Measurements from ENCODE around the gene IL31RA.

The IL31RA gene

GRCh38 chr5:55860709-55861108, 9.6 kb downstream of the IL31RA start:
- Histone ChIP-seq H3K4me2 (ENCODE audit: low read length) (no peak overlapping the region), H3K4me1 (ENCODE audit: control insufficient read depth, insufficient read depth, low read length) (peaks cover 2% of the 10 kb centered on the region), H3K9ac (ENCODE audit: low read depth, low read length) (no peak overlapping the region), H3K9me3 (replicated peaks; ENCODE audit: low read length) (no peaks in the 10 kb centered on the region), H3K4me3 (ENCODE audit: low read length) (no peak overlapping the region), H3K27me3 (ENCODE audit: control insufficient read depth, insufficient read depth, low read length) (no peaks in the 10 kb centered on the region), H3K36me3 (ENCODE audit: insufficient read depth, low read length) (no peaks in the 10 kb centered on the region)

- Histone ChIP-seq H3K9me3 (replicated peaks; ENCODE audit: low read length) (no peaks in the 10 kb centered on the region), H3K36me3 (ENCODE audit: insufficient read depth, low read length) (no peaks in the 10 kb centered on the region), H3K4me1 (ENCODE audit: control insufficient read depth, insufficient read depth, low read length) (peaks cover 17% of the 10 kb centered on the region), H3K4me2 (ENCODE audit: low read length) (no peak overlapping the region), H3K27me3 (ENCODE audit: control insufficient read depth, insufficient read depth, low read length) (no peaks in the 10 kb centered on the region), H3K9ac (ENCODE audit: low read depth, low read length) (no peak overlapping the region), H3K4me3 (ENCODE audit: low read length) (no peak overlapping the region)
These were observed 13.7 kb downstream of the IL31RA start for GRCh38 chr5:55864606-55865541.

- Histone ChIP-seq H3K36me3 (ENCODE audit: insufficient read depth, low read length) (no peaks in the 10 kb centered on the region), H3K4me1 (ENCODE audit: control insufficient read depth, insufficient read depth, low read length) (peaks cover 18% of the 10 kb centered on the region), H3K9me3 (replicated peaks; ENCODE audit: low read length) (no peaks in the 10 kb centered on the region), H3K9ac (ENCODE audit: low read depth, low read length) (no peak overlapping the region), H3K4me3 (ENCODE audit: low read length) (no peak overlapping the region), H3K4me2 (ENCODE audit: low read length) (no peak overlapping the region), H3K27me3 (ENCODE audit: control insufficient read depth, insufficient read depth, low read length) (no peaks in the 10 kb centered on the region)
These were observed 14.7 kb downstream of the IL31RA start for GRCh38 chr5:55865831-55866230.

- Histone ChIP-seq H3K9ac (ENCODE audit: low read depth, low read length) (no peak overlapping the region), H3K27me3 (ENCODE audit: control insufficient read depth, insufficient read depth, low read length) (no peaks in the 10 kb centered on the region), H3K36me3 (ENCODE audit: insufficient read depth, low read length) (no peaks in the 10 kb centered on the region), H3K4me1 (ENCODE audit: control insufficient read depth, insufficient read depth, low read length) (peaks cover 18% of the 10 kb centered on the region), H3K4me2 (ENCODE audit: low read length) (no peak overlapping the region), H3K9me3 (replicated peaks; ENCODE audit: low read length) (no peaks in the 10 kb centered on the region), H3K4me3 (ENCODE audit: low read length) (no peak overlapping the region)
These were observed 15.3 kb downstream of the IL31RA start for GRCh38 chr5:55866485-55866884.

GRCh38 chr5:55866934-55867333, 15.8 kb downstream of the IL31RA start:
- Histone ChIP-seq H3K4me2 (ENCODE audit: low read length) (no peak overlapping the region), H3K4me1 (ENCODE audit: control insufficient read depth, insufficient read depth, low read length) (peaks cover 18% of the 10 kb centered on the region), H3K4me3 (ENCODE audit: low read length) (no peak overlapping the region)

GRCh38 chr5:55868846-55869245, 17.7 kb downstream of the IL31RA start:
- H3K4me3 ChIP-seq (ENCODE audit: low read length), result no peak overlapping the region
- H3K4me1 ChIP-seq (ENCODE audit: control insufficient read depth, insufficient read depth, low read length), result peaks cover 18% of the 10 kb centered on the region
- no peaks in the 10 kb centered on the region for H3K27me3 ChIP-seq (ENCODE audit: control insufficient read depth, insufficient read depth, low read length)
- H3K36me3 ChIP-seq (ENCODE audit: insufficient read depth, low read length), result no peaks in the 10 kb centered on the region
- H3K9ac ChIP-seq (ENCODE audit: low read depth, low read length), result no peak overlapping the region
- peak overlapping the region; percentile 61 for H3K4me2 ChIP-seq (ENCODE audit: low read length)
- H3K9me3 ChIP-seq (replicated peaks; ENCODE audit: low read length), result no peaks in the 10 kb centered on the region

More at GRCh38 chr5:55866934-55867333, 15.8 kb downstream of the IL31RA start:
- Histone ChIP-seq H3K9ac (ENCODE audit: low read depth, low read length) (no peak overlapping the region), H3K9me3 (replicated peaks; ENCODE audit: low read length) (no peaks in the 10 kb centered on the region), H3K36me3 (ENCODE audit: insufficient read depth, low read length) (no peaks in the 10 kb centered on the region), H3K27me3 (ENCODE audit: control insufficient read depth, insufficient read depth, low read length) (no peaks in the 10 kb centered on the region)

- peaks cover 18% of the 10 kb centered on the region for H3K4me1 ChIP-seq (ENCODE audit: control insufficient read depth, insufficient read depth, low read length)
- H3K36me3 ChIP-seq (ENCODE audit: insufficient read depth, low read length), result no peaks in the 10 kb centered on the region
- H3K9me3 ChIP-seq (replicated peaks; ENCODE audit: low read length), result no peaks in the 10 kb centered on the region
- H3K9ac ChIP-seq (ENCODE audit: low read depth, low read length), result no peak overlapping the region
- H3K27me3 ChIP-seq (ENCODE audit: control insufficient read depth, insufficient read depth, low read length), result no peaks in the 10 kb centered on the region
- H3K4me3 ChIP-seq (ENCODE audit: low read length), result no peak overlapping the region
- H3K4me2 ChIP-seq (ENCODE audit: low read length), result no peak overlapping the region
These were observed 18.7 kb downstream of the IL31RA start for GRCh38 chr5:55869847-55870246.

GRCh38 chr5:55873234-55873633, 22.1 kb downstream of the IL31RA start:
- Histone ChIP-seq H3K27me3 (ENCODE audit: control insufficient read depth, insufficient read depth, low read length) (no peaks in the 10 kb centered on the region), H3K4me1 (ENCODE audit: control insufficient read depth, insufficient read depth, low read length) (peaks cover 14% of the 10 kb centered on the region), H3K36me3 (ENCODE audit: insufficient read depth, low read length) (no peaks in the 10 kb centered on the region), H3K4me2 (ENCODE audit: low read length) (no peak overlapping the region), H3K9me3 (replicated peaks; ENCODE audit: low read length) (no peaks in the 10 kb centered on the region), H3K9ac (ENCODE audit: low read depth, low read length) (no peak overlapping the region), H3K4me3 (ENCODE audit: low read length) (no peak overlapping the region)

- Histone ChIP-seq H3K4me1 (ENCODE audit: control insufficient read depth, insufficient read depth, low read length) (no peaks in the 10 kb centered on the region), H3K9me3 (replicated peaks; ENCODE audit: low read length) (no peaks in the 10 kb centered on the region), H3K4me3 (ENCODE audit: low read length) (no peak overlapping the region), H3K4me2 (ENCODE audit: low read length) (no peak overlapping the region), H3K9ac (ENCODE audit: low read depth, low read length) (no peak overlapping the region), H3K27me3 (ENCODE audit: control insufficient read depth, insufficient read depth, low read length) (no peaks in the 10 kb centered on the region), H3K36me3 (ENCODE audit: insufficient read depth, low read length) (no peaks in the 10 kb centered on the region)
These were observed 26.5 kb downstream of the IL31RA start for GRCh38 chr5:55877655-55878054.

- no peak overlapping the region for H3K4me2 ChIP-seq (ENCODE audit: low read length)
- no peak overlapping the region for H3K4me3 ChIP-seq (ENCODE audit: low read length)
- no peaks in the 10 kb centered on the region for H3K36me3 ChIP-seq (ENCODE audit: insufficient read depth, low read length)
- H3K27me3 ChIP-seq (ENCODE audit: control insufficient read depth, insufficient read depth, low read length), result no peaks in the 10 kb centered on the region
- H3K9ac ChIP-seq (ENCODE audit: low read depth, low read length), result no peak overlapping the region
- no peaks in the 10 kb centered on the region for H3K9me3 ChIP-seq (replicated peaks; ENCODE audit: low read length)
- no peaks in the 10 kb centered on the region for H3K4me1 ChIP-seq (ENCODE audit: control insufficient read depth, insufficient read depth, low read length)
These were observed 29.3 kb downstream of the IL31RA start for GRCh38 chr5:55880453-55880852.

GRCh38 chr5:55885359-55885758, 34.2 kb downstream of the IL31RA start:
- H3K9ac ChIP-seq (ENCODE audit: low read depth, low read length), result no peak overlapping the region
- H3K9me3 ChIP-seq (replicated peaks; ENCODE audit: low read length), result no peaks in the 10 kb centered on the region
- no peaks in the 10 kb centered on the region for H3K27me3 ChIP-seq (ENCODE audit: control insufficient read depth, insufficient read depth, low read length)
- no peaks in the 10 kb centered on the region for H3K4me1 ChIP-seq (ENCODE audit: control insufficient read depth, insufficient read depth, low read length)
- H3K4me2 ChIP-seq (ENCODE audit: low read length), result no peak overlapping the region
- H3K36me3 ChIP-seq (ENCODE audit: insufficient read depth, low read length), result no peaks in the 10 kb centered on the region
- no peak overlapping the region for H3K4me3 ChIP-seq (ENCODE audit: low read length)

- no peaks in the 10 kb centered on the region for H3K36me3 ChIP-seq (ENCODE audit: insufficient read depth, low read length)
- H3K4me3 ChIP-seq (ENCODE audit: low read length), result no peak overlapping the region
- H3K27me3 ChIP-seq (ENCODE audit: control insufficient read depth, insufficient read depth, low read length), result no peaks in the 10 kb centered on the region
These were observed 37.0 kb downstream of the IL31RA start for GRCh38 chr5:55888205-55888604.

More at GRCh38 chr5:55888205-55888604, 37.0 kb downstream of the IL31RA start:
- H3K4me1 ChIP-seq (ENCODE audit: control insufficient read depth, insufficient read depth, low read length), result no peaks in the 10 kb centered on the region
- H3K9me3 ChIP-seq (replicated peaks; ENCODE audit: low read length), result no peaks in the 10 kb centered on the region
- no peak overlapping the region for H3K4me2 ChIP-seq (ENCODE audit: low read length)
- H3K9ac ChIP-seq (ENCODE audit: low read depth, low read length), result no peak overlapping the region
